CD4-positive, alpha-beta T cell treated with Interleukin-6 at 100 ng/mL for 8 hours (primary cell): ENCODE results near the gene NABP2.
"Not testable (repeated sequence)": the region's sequence is repeated elsewhere in the genome, so short reads cannot be mapped to it uniquely, and the experiment has no call there.

Experiments used
- DNase-seq: peaks from one replicate; pipeline ENCODE4 v3.0.0-alpha.2; 2020; ENCODE audit warnings: mixed read lengths, low spot score

Gene NABP2

GRCh38 chr12:56224102-56224701, at the start of gene NABP2:
Gene NABP2, plus strand, starts transcription at chr12:56224342. Its CDS starts 515 bp downstream, at chr12:56224857.
- DNase-seq = peak; percentile 94

GRCh38 chr12:56178347-56178746, 45.8 kb upstream of the NABP2 start:
- DNase-seq = no peak

- no peak for DNase-seq
These were observed 37.2 kb upstream of the NABP2 start for GRCh38 chr12:56186957-56187356.

GRCh38 chr12:56188131-56188777, 35.9 kb upstream of the NABP2 start:
- no peak for DNase-seq

GRCh38 chr12:56188778-56189098, 35.4 kb upstream of the NABP2 start:
- peak; percentile 3 for DNase-seq

GRCh38 chr12:56189099-56189917, 34.8 kb upstream of the NABP2 start, which contains the start of gene SMARCC2:
Gene SMARCC2, minus strand, starts transcription at chr12:56189483. Its CDS starts 22 bp downstream, at chr12:56189461.
- peak; percentile 80 for DNase-seq

GRCh38 chr12:56189918-56190694, 34.0 kb upstream of the NABP2 start:
- DNase-seq = peak; percentile 58

- no peak for DNase-seq
These were observed 33.4 kb upstream of the NABP2 start for GRCh38 chr12:56190695-56191155.

GRCh38 chr12:56192582-56192981, 31.6 kb upstream of the NABP2 start:
- no peak for DNase-seq

- DNase-seq = peak; percentile 82
These were observed 31.0 kb upstream of the NABP2 start for GRCh38 chr12:56193025-56193578.

GRCh38 chr12:56196818-56197550, 27.2 kb upstream of the NABP2 start:
- not testable (repeated sequence) for DNase-seq

- no peak for DNase-seq
These were observed 26.1 kb upstream of the NABP2 start for GRCh38 chr12:56197921-56198635.

GRCh38 chr12:56198836-56199235, 25.3 kb upstream of the NABP2 start:
- no peak for DNase-seq

- no peak for DNase-seq
These were observed 21.8 kb upstream of the NABP2 start for GRCh38 chr12:56202366-56202765.

GRCh38 chr12:56202838-56203237, 21.3 kb upstream of the NABP2 start:
- no peak for DNase-seq

GRCh38 chr12:56204275-56204674, 19.9 kb upstream of the NABP2 start:
- DNase-seq = no peak

GRCh38 chr12:56205445-56205844, 18.7 kb upstream of the NABP2 start:
- no peak for DNase-seq

- DNase-seq = peak; percentile 17
These were observed 17.5 kb upstream of the NABP2 start for GRCh38 chr12:56206452-56207166.

- DNase-seq = no peak
These were observed 16.1 kb upstream of the NABP2 start for GRCh38 chr12:56208006-56208405.

GRCh38 chr12:56212361-56212760, 11.8 kb upstream of the NABP2 start:
- DNase-seq = no peak
